ENCODE measurements around the gene METAP1D. TPM values are rescaled to one million over a fixed set of nuclear protein-coding genes. Genes with fewer than 3 reads are reported as not detected.

The METAP1D gene
- total RNA-seq, 1 donor from 2014 or later = 8.2 TPM

DNA sequence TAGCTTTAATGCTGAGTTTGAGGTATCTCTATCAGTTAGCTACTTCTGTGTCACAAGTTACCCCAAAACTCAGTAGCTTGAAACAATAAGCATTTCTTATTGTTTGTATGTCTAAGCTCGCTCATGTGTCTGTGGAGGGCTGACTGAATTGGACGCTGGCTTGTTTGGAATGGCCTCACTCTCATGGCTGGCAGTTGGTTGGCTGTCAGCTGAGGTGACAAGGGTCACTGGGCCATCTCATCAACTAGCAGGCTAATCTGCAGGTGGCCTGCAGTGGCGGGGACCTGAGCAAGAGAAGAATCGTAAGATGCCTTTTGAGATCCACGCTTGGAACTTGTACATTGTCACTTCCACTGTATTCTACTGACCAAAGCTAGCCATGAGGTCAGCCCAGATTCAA lies 116.4 kb downstream of the METAP1D start:
- Histone ChIP-seq H3K27ac (no peak overlapping the region), H3K36me3 (no peaks in the 10 kb centered on the region), H3K4me1 (no peaks in the 10 kb centered on the region), H4K20me1 (ENCODE audit: low read depth) (no peaks in the 10 kb centered on the region), H3K4me3 (no peak overlapping the region), H3K27me3 (peaks cover 16% of the 10 kb centered on the region), H2AFZ (replicated peaks) (peak overlapping the region; percentile 32), H3K4me2 (no peak overlapping the region), H3K9me3 (ENCODE audit: low read depth) (no peaks in the 10 kb centered on the region), H3K79me2 (ENCODE audit: low read depth) (no peaks in the 10 kb centered on the region), H3K9ac (no peak overlapping the region), H3F3A (ENCODE audit: low read depth) (no peaks in the 10 kb centered on the region)
- peaks cover 7% of the 10 kb centered on the region for H3K27me3 Mint-ChIP-seq (ENCODE audit: insufficient read depth, low read depth)
- no peaks in the 10 kb centered on the region for H3K9me3 Mint-ChIP-seq
- H3K4me3 Mint-ChIP-seq = no peak overlapping the region
- H3K27ac Mint-ChIP-seq = no peak overlapping the region
- TF ChIP-seq EZH2phosphoT487 (IDR thresholded peaks at IDR 0.05) (no peak), EZH2 (IDR thresholded peaks at IDR 0.05) (no peak)
- TF ChIP-seq, protein P1, sequence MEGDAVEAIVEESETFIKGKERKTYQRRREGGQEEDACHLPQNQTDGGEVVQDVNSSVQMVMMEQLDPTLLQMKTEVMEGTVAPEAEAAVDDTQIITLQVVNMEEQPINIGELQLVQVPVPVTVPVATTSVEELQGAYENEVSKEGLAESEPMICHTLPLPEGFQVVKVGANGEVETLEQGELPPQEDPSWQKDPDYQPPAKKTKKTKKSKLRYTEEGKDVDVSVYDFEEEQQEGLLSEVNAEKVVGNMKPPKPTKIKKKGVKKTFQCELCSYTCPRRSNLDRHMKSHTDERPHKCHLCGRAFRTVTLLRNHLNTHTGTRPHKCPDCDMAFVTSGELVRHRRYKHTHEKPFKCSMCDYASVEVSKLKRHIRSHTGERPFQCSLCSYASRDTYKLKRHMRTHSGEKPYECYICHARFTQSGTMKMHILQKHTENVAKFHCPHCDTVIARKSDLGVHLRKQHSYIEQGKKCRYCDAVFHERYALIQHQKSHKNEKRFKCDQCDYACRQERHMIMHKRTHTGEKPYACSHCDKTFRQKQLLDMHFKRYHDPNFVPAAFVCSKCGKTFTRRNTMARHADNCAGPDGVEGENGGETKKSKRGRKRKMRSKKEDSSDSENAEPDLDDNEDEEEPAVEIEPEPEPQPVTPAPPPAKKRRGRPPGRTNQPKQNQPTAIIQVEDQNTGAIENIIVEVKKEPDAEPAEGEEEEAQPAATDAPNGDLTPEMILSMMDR (IDR thresholded peaks at IDR 0.05) = no peak
- H3K36me3 Mint-ChIP-seq = no peaks in the 10 kb centered on the region
- no peak for DNase-seq (ENCODE audit: low spot score)
- peaks cover 3% of the 10 kb centered on the region for H3K4me1 Mint-ChIP-seq

DNA sequence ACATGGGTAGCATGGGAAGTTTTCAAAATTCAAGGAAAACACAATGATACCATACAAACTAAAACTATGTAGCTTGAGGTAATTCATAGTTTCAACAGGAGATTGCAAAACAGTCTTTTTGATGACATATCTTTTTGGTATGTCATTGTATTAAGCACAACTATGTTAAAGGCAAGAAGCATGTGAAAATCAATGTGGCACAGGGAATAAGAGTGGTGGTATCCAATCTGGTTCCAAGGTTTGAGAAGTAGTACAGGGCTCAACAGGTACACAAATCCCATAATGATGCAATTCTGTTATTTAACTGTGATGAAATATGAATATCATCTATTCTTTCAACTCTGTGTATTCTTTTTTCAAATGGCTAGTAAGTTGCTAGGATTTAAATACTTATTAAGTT lies 119.3 kb downstream of the METAP1D start:
- H3K79me2 ChIP-seq (ENCODE audit: low read depth) = no peaks in the 10 kb centered on the region

DNA sequence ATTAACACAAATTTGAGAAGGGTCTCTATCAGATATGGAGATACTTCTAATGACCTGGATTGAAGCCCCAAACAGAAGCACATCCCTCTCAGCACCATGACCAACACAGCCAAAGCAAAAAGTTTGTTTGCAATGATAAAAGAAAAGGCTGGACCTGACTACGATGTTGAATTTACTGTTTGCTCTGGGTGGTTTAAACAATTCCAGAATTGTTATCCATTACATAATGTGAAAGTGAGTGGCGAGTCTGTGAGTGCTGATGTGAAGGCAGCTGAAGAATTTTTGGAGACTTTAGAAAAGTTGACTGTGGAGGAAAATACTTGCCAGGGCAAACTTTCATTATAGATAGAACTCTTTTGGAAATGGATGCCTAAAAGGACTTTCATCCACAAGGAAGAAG lies 120.4 kb downstream of the METAP1D start:
- Mint-ChIP-seq H3K27me3 (ENCODE audit: insufficient read depth, low read depth) (peaks cover 2% of the 10 kb centered on the region), H3K27ac (no peak overlapping the region), H3K4me1 (no peaks in the 10 kb centered on the region), H3K9me3 (no peaks in the 10 kb centered on the region), H3K4me3 (no peak overlapping the region), H3K36me3 (no peaks in the 10 kb centered on the region)
- H3K9ac ChIP-seq = no peak overlapping the region
- H3K4me2 ChIP-seq = no peak overlapping the region
- no peaks in the 10 kb centered on the region for H3K4me1 ChIP-seq
- no peak for DNase-seq (ENCODE audit: low spot score)
- H3F3A ChIP-seq (ENCODE audit: low read depth) = no peaks in the 10 kb centered on the region
- H3K36me3 ChIP-seq = no peaks in the 10 kb centered on the region
- no peak for TF ChIP-seq EZH2 (IDR thresholded peaks at IDR 0.05)
- no peak for TF ChIP-seq EZH2phosphoT487 (IDR thresholded peaks at IDR 0.05)
- TF ChIP-seq, protein P1 (IDR thresholded peaks at IDR 0.05) = no peak
- H4K20me1 ChIP-seq (ENCODE audit: low read depth) = no peaks in the 10 kb centered on the region
- no peak overlapping the region for H3K4me3 ChIP-seq
- no peak overlapping the region for H3K27ac ChIP-seq
- H2AFZ ChIP-seq (replicated peaks) = no peak overlapping the region
- no peaks in the 10 kb centered on the region for H3K9me3 ChIP-seq (ENCODE audit: low read depth)
- H3K79me2 ChIP-seq (ENCODE audit: low read depth) = no peaks in the 10 kb centered on the region
- no peaks in the 10 kb centered on the region for H3K27me3 ChIP-seq

More for the DNA sequence above, 119.3 kb downstream of the METAP1D start:
- Histone ChIP-seq H3K27me3 (no peaks in the 10 kb centered on the region), H3K4me2 (no peak overlapping the region), H3K9ac (no peak overlapping the region), H3K4me3 (no peak overlapping the region), H3K9me3 (ENCODE audit: low read depth) (no peaks in the 10 kb centered on the region), H2AFZ (replicated peaks) (no peak overlapping the region), H3K27ac (no peak overlapping the region), H3K4me1 (no peaks in the 10 kb centered on the region), H3K36me3 (no peaks in the 10 kb centered on the region), H3F3A (ENCODE audit: low read depth) (no peaks in the 10 kb centered on the region), H4K20me1 (ENCODE audit: low read depth) (no peaks in the 10 kb centered on the region)
- DNase-seq (ENCODE audit: low spot score) = no peak
- H3K27ac Mint-ChIP-seq = no peak overlapping the region
- TF ChIP-seq, protein P1 (IDR thresholded peaks at IDR 0.05) = no peak
- no peak for TF ChIP-seq EZH2 (IDR thresholded peaks at IDR 0.05)
- no peak for TF ChIP-seq EZH2phosphoT487 (IDR thresholded peaks at IDR 0.05)
- H3K4me1 Mint-ChIP-seq = no peaks in the 10 kb centered on the region
- H3K27me3 Mint-ChIP-seq (ENCODE audit: insufficient read depth, low read depth) = peaks cover 2% of the 10 kb centered on the region
- no peaks in the 10 kb centered on the region for H3K36me3 Mint-ChIP-seq
- no peaks in the 10 kb centered on the region for H3K9me3 Mint-ChIP-seq
- H3K4me3 Mint-ChIP-seq = no peak overlapping the region

Data from neural progenitor cell (in vitro differentiated cells).